GM12892 (cell line): ENCODE results near the gene PDS5B.
A peak's percentile ranks its signal among the peaks of the same experiment; 100 is the strongest.
"Not testable (repeated sequence)": the region's sequence is repeated elsewhere in the genome, so short reads cannot be mapped to it uniquely, and the experiment has no call there.

Experiments used
- DNase-seq: peaks from one replicate; pipeline ENCODE4 v3.0.0; 2011; ENCODE audit not compliant: insufficient read length
- FAIRE-seq: peaks from 2 replicates; lab custom pipeline; 2011; peaks lifted over from hg19 to GRCh38; lab: Jason Lieb, UNC
- POLR2A ChIP-seq: IDR thresholded peaks from 2 replicates; pipeline ENCODE4 v1.6.1; 2011; ENCODE audit warnings: low read depth, low read length, control low read depth
- POLR2AphosphoS5 ChIP-seq: IDR thresholded peaks from 2 replicates; pipeline ENCODE4 v1.6.1; 2011; ENCODE audit warnings: low read depth, low read length, control low read depth
- TAF1 ChIP-seq: IDR thresholded peaks from 2 replicates; pipeline ENCODE4 v1.6.1; 2011; ENCODE audit warnings: low read depth, mild to moderate bottlenecking, control low read depth, low read length, borderline replicate concordance

Gene PDS5B

GRCh38 chr13:32722340-32722739 lies 136.1 kb downstream of the PDS5B start:
- TF ChIP-seq POLR2A (no peak), TAF1 (no peak), POLR2AphosphoS5 (no peak)
- DNase-seq: no peak
- no peak for FAIRE-seq

- TF ChIP-seq POLR2A (no peak), POLR2AphosphoS5 (no peak), TAF1 (no peak)
- no peak for DNase-seq
- FAIRE-seq: no peak
Measured at GRCh38 chr13:32723987-32724386, 137.7 kb downstream of the PDS5B start.

GRCh38 chr13:32726374-32727037 lies 140.3 kb downstream of the PDS5B start:
- TF ChIP-seq POLR2AphosphoS5 (no peak), TAF1 (no peak), POLR2A (no peak)
- DNase-seq: no peak
- no peak for FAIRE-seq

GRCh38 chr13:32728327-32728726 lies 142.1 kb downstream of the PDS5B start:
- no peak for TF ChIP-seq POLR2AphosphoS5
- DNase-seq (no peak), FAIRE-seq (no peak)

- DNase-seq, FAIRE-seq: not testable (repeated sequence)
Measured at GRCh38 chr13:32729097-32729496, 142.8 kb downstream of the PDS5B start.

- TF ChIP-seq POLR2A: no peak
- TF ChIP-seq POLR2AphosphoS5: no peak
- TF ChIP-seq TAF1: no peak
- no peak for DNase-seq
- no peak for FAIRE-seq
Measured at GRCh38 chr13:32731074-32731473, 144.8 kb downstream of the PDS5B start.

GRCh38 chr13:32731576-32731975 lies 145.3 kb downstream of the PDS5B start:
- no peak for FAIRE-seq
- TF ChIP-seq TAF1 (no peak), POLR2A (no peak), POLR2AphosphoS5 (no peak)
- no peak for DNase-seq

- no peak for TF ChIP-seq TAF1
- no peak for TF ChIP-seq POLR2AphosphoS5
- no peak for TF ChIP-seq POLR2A
- DNase-seq (no peak), FAIRE-seq (no peak)
Measured at GRCh38 chr13:32733690-32734089, 147.4 kb downstream of the PDS5B start.

GRCh38 chr13:32734511-32734910 lies 148.3 kb downstream of the PDS5B start:
- TF ChIP-seq TAF1: no peak
- no peak for TF ChIP-seq POLR2AphosphoS5
- TF ChIP-seq POLR2A: no peak
- FAIRE-seq (no peak), DNase-seq (no peak)

GRCh38 chr13:32735859-32736258 lies 149.6 kb downstream of the PDS5B start:
- FAIRE-seq: no peak

GRCh38 chr13:32736648-32737047 lies 150.4 kb downstream of the PDS5B start:
- no peak for TF ChIP-seq POLR2AphosphoS5
- no peak for TF ChIP-seq TAF1
- no peak for TF ChIP-seq POLR2A
- DNase-seq: no peak
- no peak for FAIRE-seq

More at GRCh38 chr13:32735859-32736258, 149.6 kb downstream of the PDS5B start:
- TF ChIP-seq TAF1 (no peak), POLR2A (no peak), POLR2AphosphoS5 (no peak)
- no peak for DNase-seq

- FAIRE-seq (peak; percentile 96), DNase-seq (no peak)
- TF ChIP-seq POLR2A (no peak), TAF1 (no peak), POLR2AphosphoS5 (no peak)
Measured at GRCh38 chr13:32737111-32737571, 150.9 kb downstream of the PDS5B start.

- peak; percentile 74 for FAIRE-seq
- no peak for TF ChIP-seq POLR2A
- no peak for TF ChIP-seq TAF1
- TF ChIP-seq POLR2AphosphoS5: no peak
- no peak for DNase-seq
Measured at GRCh38 chr13:32737679-32738078, 151.4 kb downstream of the PDS5B start.
